GM19467 (cell line): ENCODE data around the gene CDH4.

Source experiments
- ATAC-seq: cut with Tn5 transposase; IDR thresholded peaks from one replicate; pipeline ENCODE4 v1.9.1; 2021; ENCODE audit warnings: mild to moderate bottlenecking, moderate library complexity; ENCODE audit not compliant: unreplicated experiment

The CDH4 gene

DNA sequence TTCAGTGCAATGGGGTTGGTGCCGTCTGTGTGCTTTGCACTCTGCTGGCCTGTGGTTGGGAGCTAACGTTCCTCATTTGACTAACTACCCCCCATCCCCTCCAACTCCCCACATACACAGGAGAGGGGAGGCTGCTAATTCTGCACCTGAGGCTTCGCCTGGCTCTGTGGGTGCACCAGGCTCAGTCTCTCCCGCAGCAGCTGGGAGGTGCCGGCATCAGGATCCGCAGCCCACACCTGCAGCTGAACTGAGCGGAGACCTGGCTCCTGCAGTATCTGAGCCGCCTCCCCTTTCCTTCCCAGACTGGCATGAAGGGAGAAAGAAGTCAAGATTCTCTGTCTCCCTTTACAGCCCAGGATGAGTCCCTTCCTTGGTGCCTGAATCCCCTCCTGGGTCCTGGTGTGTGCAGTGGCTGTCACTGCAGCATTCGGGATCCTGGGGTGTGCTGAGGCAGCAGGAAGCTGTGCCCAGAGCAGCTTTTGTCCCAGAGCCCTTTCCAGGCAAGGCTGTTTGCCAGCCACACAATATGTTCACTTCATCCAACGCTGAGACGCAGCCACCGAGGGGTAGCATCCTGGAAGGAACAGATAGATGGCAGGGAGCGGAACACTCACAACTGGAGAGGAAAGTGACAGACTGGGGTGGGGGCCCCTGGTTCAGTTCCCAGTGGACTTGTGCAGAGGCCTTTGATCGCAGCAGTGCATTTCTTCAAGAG, 70.2 kb downstream of the CDH4 start:
- no peak for ATAC-seq

- no peak for ATAC-seq
Measured at GRCh38 chr20:61324906-61325305, 72.8 kb downstream of the CDH4 start.

DNA sequence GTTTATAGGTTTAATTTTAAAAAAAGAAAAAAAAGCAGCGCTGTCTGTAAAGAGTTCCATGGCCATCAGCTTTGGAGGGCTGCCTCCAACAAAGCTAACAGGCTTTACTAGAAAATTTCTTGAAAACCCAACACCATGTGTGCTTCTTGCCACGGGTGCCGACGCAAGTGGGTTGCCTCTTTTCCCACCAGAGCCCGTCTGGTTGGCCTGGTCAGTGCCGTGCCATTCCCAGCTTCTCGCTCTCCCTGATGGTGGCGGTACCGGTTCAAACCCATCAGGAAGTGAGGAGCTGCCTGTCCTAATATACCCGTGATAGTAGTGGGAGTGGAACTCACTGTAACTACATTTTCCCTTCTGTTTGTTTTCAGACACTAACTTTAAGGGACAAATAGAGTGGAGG, 73.7 kb downstream of the CDH4 start:
- no peak for ATAC-seq

- ATAC-seq: no peak
Measured at GRCh38 chr20:61328911-61329558, 77.0 kb downstream of the CDH4 start.

DNA sequence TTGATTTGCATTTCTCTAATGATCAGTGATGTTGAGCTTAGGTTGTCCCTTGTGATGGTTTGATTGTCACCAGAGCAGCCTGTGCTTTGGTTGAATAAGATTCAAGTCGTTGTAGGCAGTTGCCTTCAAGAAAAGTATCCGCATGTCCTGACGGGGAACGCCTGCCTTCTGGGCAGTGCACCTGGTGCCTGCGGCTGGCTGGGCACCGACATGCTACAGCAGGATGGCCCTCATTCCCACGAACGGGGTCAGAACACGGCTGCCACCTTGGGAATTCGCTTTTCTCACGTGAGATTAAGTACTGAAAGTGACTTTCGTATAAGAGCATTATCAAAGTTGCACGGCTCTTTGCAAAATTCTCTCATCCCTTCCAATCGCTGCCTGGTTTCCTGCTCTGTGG, 78.4 kb downstream of the CDH4 start:
- no peak for ATAC-seq

DNA sequence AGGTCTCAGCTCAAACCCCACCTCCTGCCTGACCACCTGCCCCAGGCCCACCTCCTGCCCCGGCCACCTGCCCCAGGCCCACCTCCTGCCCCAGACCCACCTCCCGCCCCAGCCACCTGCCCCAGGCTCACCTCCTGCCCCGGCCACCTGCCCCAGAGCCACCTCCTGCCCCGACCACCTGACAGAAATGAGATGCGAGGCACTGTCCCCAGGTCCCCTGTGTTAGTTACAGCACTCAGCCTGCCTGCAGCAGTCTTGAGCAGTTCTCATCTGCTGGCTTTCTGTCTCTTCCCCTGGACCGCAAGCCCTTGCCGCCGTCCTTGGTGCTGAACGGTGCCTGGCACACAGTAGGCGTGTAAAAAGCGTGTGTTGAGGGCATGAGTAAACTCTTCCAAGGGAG, 79.5 kb downstream of the CDH4 start:
- ATAC-seq: no peak

DNA sequence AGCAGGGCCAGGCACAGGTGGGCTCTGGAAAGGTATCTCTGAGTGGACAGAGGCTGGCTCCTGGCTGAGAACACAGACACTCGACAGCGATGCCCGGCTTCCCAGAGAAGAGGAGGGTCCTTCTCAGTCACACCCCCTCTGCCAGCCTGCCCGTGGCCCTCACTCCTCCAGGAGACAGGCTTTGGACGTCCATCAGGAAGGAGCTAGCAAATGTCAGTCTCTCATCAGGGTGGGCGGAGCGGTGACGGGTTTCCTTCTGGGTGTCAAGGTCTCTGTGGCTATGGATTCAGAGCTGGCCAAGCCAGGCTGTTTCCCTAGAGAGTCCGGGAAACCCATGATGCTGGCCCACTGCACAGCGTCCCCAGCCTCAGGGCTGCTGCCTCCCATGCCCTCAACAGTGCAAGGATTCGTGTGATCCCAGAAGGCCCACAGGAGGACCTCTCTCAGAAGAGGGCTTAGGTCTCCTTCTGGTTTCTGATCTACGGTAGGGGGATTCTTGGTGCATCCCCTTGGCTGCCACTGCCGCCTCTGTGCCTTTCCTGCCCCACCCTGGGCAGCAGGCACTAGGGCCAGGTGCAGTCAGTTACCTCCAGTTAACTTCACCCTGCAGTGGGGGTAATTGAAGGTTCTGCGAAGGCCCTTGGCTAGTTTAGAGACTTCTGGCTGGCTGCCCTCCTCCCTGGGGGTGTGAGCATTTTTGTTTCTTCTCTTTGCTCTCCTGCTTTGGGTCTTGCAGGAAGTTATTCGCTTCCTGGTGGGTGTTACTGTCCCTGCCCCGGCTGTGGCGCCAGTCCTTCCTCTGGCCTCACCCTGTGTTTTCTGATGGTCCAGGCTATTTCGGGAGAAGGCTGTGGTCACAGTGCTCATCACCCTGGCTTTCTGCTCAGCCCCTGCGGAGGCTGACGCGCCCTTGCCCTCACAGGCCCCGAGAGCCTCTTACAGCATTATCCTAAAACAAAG, 80.2 kb downstream of the CDH4 start:
- ATAC-seq: no peak

GRCh38 chr20:61333484-61334108, 81.5 kb downstream of the CDH4 start:
- ATAC-seq: no peak

DNA sequence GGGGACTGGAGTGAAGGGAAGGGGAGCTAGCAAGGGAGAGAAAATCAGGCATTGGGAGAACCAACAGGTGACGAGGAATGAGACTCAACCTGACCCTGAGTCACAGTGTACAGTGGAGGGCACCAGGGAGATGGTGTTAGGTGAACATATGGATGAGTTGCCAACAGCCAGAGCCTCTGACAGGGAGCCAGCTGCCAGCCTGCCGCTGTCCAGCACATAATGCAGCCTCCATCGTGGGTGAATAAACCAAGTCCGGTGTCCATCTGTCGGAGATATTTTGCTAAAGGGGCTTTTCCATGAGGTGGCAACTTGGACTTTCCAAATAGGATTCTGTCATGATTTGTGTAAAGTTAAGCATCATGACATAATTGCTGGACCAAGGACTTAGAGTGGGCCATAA, 88.1 kb downstream of the CDH4 start:
- ATAC-seq: no peak

DNA sequence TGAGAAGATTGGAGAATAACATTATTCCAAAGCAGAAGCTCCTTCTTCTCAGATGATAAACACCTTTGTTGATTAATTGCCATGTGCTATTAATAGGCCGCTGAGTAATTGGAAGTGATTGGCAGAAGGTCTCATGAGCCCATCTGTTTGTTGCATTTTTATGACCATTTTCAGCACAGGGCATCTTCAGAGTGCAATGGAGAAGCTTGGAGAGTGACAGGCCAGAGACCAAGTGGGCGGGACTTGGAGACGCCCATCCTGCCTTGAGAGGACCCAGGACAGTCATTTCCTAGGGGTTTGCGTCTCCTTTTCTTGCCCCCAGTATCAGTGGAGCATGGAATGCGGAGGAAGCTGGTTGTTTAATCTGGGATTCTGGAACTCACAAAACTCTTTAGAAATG, 89.5 kb downstream of the CDH4 start:
- ATAC-seq: no peak

- no peak for ATAC-seq
Measured at GRCh38 chr20:61343934-61344333, 91.9 kb downstream of the CDH4 start.

DNA sequence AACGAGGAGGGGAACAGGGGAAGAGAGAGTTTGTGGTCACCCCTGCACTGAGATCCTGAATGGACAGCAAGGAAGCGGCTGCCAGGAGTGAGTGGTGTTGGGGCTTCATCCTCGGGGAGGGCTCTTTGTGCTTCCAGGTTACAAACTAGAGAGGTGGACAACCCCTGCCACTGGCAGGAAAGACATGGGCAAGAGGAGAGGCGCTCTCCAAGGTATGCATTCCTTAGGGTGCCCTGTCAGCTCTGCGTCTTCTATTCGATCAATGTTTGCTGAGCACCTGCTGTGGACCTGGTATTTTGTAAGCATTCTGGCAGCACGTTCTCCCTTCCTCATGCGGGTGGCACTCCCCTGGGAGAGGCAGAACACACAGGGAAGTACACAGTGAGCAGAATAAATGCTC, 93.6 kb downstream of the CDH4 start:
- no peak for ATAC-seq

DNA sequence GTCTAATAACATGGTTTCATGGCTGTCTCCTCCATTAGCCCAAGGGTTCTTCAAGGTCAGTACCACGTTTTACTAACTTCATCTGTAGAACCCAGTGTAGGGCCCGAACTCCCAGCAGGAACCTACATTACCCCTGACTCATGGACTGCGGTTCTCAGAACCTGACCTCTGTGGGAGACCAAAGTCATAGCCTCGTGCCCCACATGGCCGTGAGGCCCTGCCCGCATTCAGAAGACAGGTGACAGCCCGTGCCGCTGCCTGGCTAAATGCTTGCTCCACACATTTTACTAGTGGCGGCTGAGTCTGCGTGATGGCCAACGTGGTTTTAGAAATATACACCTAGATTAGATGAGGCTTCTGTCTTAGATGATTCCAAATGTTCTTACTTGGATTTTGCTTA, 94.9 kb downstream of the CDH4 start:
- no peak for ATAC-seq

GRCh38 chr20:61347443-61347842, 95.4 kb downstream of the CDH4 start:
- ATAC-seq: no peak

DNA sequence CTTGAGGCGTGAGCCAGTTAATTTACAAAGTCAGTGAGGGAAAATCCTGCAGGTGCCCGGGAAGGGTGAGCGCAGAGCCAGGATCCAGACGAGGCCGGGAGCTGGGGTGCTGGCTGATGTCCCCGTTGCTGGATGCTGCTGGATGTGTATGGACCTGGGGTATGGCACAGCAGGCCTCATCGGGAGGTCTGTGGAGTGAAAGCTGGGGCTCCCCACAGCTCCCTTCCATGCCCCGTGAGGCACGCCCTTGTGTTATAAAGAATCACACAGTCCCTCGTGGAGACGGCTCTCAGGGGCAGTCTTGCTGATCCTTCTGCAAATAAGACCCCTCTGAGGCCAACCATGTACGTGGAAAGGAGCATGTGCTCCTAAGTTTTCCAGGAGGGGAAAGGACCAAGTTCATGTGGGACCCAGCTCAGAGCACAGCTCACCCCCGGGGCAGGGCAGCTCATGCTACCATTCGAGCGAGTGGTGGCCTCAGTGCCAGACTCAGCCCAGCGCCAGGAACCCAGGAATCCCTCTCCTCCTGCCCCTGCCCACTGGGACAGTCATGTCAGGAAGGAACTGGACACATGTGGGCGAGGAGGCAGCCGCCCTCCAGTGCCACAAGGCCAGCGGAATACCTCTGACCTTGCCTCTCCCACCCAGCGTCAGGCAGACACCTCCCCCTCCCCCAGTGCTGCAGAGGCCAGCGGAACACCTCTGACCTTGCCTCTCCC, 97.5 kb downstream of the CDH4 start:
- no peak for ATAC-seq

DNA sequence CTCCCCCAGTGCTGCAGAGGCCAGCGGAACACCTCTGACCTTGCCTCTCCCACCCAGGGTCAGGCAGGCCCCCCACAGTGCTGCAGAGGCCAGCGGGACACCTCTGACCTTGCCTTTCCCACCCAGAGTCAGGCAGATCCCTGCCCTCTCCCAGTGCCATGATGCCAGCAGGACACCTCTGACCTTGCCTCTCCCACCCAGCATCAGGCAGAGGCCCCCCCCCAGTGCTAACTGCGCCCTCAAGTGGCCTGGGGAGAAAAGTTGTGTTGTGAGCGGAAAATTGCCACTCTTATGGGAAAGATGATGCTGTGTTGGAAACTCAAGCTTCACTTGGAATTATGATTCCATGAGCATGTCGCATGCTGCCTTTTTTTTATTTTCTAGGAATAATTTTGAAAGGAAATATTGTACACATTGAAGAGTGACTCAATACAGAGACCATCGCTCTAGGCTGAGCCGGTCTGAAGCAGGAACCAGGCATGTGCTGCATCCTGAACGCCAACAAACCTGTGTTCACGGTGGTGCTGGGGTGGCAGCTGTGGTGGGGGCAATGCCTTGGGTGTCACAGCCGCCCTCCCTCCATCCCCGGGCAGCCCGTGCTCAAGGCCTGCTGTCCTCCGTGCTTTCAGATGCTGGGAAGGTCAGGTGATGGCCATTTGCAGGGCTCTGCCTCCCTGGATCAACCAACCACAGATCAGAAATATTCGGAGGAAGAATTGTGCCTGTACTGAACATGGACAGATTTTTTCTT, 98.6 kb downstream of the CDH4 start:
- no peak for ATAC-seq

- ATAC-seq: no peak
Measured at GRCh38 chr20:61352346-61353260, 100.5 kb downstream of the CDH4 start.

- ATAC-seq: no peak
Measured at GRCh38 chr20:61353261-61354000, 101.4 kb downstream of the CDH4 start.
